ENCODE data around the gene TENT5C. TPM values are rescaled to one million over a fixed set of nuclear protein-coding genes. Genes with fewer than 3 reads are reported as not detected.

Gene TENT5C
- total RNA-seq, 3 donors from 2014 or later, result 16.5 to 37.4 (median 32.1) TPM

GRCh38 chr1:117573386-117574023 lies 32.3 kb upstream of the TENT5C start:
- intact Hi-C loops (cut with DNase I, micrococcal nuclease), result no loop called here
- ATAC-seq (peak; percentile 13), DNase-seq (no peak)
- Histone ChIP-seq H3K4me3 (no peak overlapping the region), H3K9me3 (no peaks in the 10 kb centered on the region), H3K4me1 (ENCODE audit: low read depth) (peaks cover 20% of the 10 kb centered on the region), H3K36me3 (ENCODE audit: low read depth) (no peaks in the 10 kb centered on the region)
- no peak for TF ChIP-seq CTCF (IDR thresholded peaks at IDR 0.05)

GRCh38 chr1:117574161-117574835 lies 31.6 kb upstream of the TENT5C start:
- no peak for DNase-seq
- peaks cover 20% of the 10 kb centered on the region for H3K4me1 ChIP-seq (ENCODE audit: low read depth)
- ATAC-seq, result no peak
- no peak overlapping the region for H3K4me3 ChIP-seq
- H3K9me3 ChIP-seq, result no peaks in the 10 kb centered on the region
- intact Hi-C loops (cut with DNase I, micrococcal nuclease), result no loop called here
- no peaks in the 10 kb centered on the region for H3K36me3 ChIP-seq (ENCODE audit: low read depth)
- TF ChIP-seq CTCF (IDR thresholded peaks at IDR 0.05), result no peak

- Histone ChIP-seq H3K4me1 (ENCODE audit: low read depth) (peaks cover 16% of the 10 kb centered on the region), H3K9me3 (no peaks in the 10 kb centered on the region), H3K36me3 (ENCODE audit: low read depth) (no peaks in the 10 kb centered on the region), H3K4me3 (no peak overlapping the region)
- intact Hi-C loops (cut with DNase I, micrococcal nuclease), result no loop called here
- no peak for DNase-seq
- TF ChIP-seq CTCF (IDR thresholded peaks at IDR 0.05), result no peak
- ATAC-seq, result no peak
These were observed 30.1 kb upstream of the TENT5C start for GRCh38 chr1:117575586-117576225.

GRCh38 chr1:117576236-117576635 lies 29.6 kb upstream of the TENT5C start:
- DNase-seq (no peak), ATAC-seq (no peak)
- no peak overlapping the region for H3K4me3 ChIP-seq
- TF ChIP-seq CTCF (IDR thresholded peaks at IDR 0.05), result no peak
- no peaks in the 10 kb centered on the region for H3K9me3 ChIP-seq
- H3K36me3 ChIP-seq (ENCODE audit: low read depth), result no peaks in the 10 kb centered on the region
- intact Hi-C loops (cut with DNase I, micrococcal nuclease), result no loop called here
- H3K4me1 ChIP-seq (ENCODE audit: low read depth), result peaks cover 11% of the 10 kb centered on the region

- no peaks in the 10 kb centered on the region for H3K36me3 ChIP-seq (ENCODE audit: low read depth)
- ATAC-seq, result no peak
- intact Hi-C loops (cut with DNase I, micrococcal nuclease), result no loop called here
These were observed 28.5 kb upstream of the TENT5C start for GRCh38 chr1:117577191-117577885.

More at GRCh38 chr1:117577191-117577885, 28.5 kb upstream of the TENT5C start:
- no peak for TF ChIP-seq CTCF (IDR thresholded peaks at IDR 0.05)
- Histone ChIP-seq H3K4me3 (no peak overlapping the region), H3K4me1 (ENCODE audit: low read depth) (peaks cover 2% of the 10 kb centered on the region), H3K9me3 (no peaks in the 10 kb centered on the region)
- no peak for DNase-seq

All from mucosa of descending colon (tissue), 3 donors.